ENCODE data around the gene CBX1. TPM values are rescaled to one million over a fixed set of nuclear protein-coding genes. Genes with fewer than 3 reads are reported as not detected.

The CBX1 gene
- total and polyA plus RNA-seq, 2 experiments from 2014 or later, result 127 to 223 TPM

GRCh38 chr17:48052956-48053757, 48.1 kb downstream of the CBX1 start (continued):
- TF ChIP-seq POLR2AphosphoS5 (IDR thresholded peaks at IDR 0.05; ENCODE audit: low read depth), result no peak
- no peak for TF ChIP-seq ZNF114 (CRISPR knock-in tag; IDR thresholded peaks at IDR 0.05)

- Histone ChIP-seq H3K4me2 (peak overlapping the region; percentile 94), H3K27ac (ENCODE audit: low read depth) (peak overlapping the region; percentile 93; the same call in 1 of the 2 replicates), H3K4me3 (peak overlapping the region; percentile 99), H3K4me1 (ENCODE audit: insufficient read depth) (peaks cover 58% of the 10 kb centered on the region), H3K9me2 (ENCODE audit: insufficient read depth) (no peaks in the 10 kb centered on the region), H3K36me3 (ENCODE audit: insufficient read depth) (peaks cover 17% of the 10 kb centered on the region), H2AFZ (no peak overlapping the region), H3F3A (replicated peaks; ENCODE audit: low read depth) (peaks cover 30% of the 10 kb centered on the region; the same call in 1 of the 2 replicates), H3K79me2 (replicated peaks; ENCODE audit: insufficient read depth) (peaks cover 74% of the 10 kb centered on the region), H4K20me1 (replicated peaks; ENCODE audit: insufficient read depth) (peaks cover 23% of the 10 kb centered on the region; the same call in 1 of the 2 replicates), H3K27me3 (ENCODE audit: insufficient read depth) (no peaks in the 10 kb centered on the region)
- Mint-ChIP-seq H3K36me3 (ENCODE audit: low read depth) (peaks cover 56% of the 10 kb centered on the region), H3K4me1 (peaks cover 64% of the 10 kb centered on the region), H3K9me3 (no peaks in the 10 kb centered on the region), H3K4me3 (peak overlapping the region; percentile 98), H3K27me3 (ENCODE audit: insufficient read depth, low read depth, poor library complexity) (peaks cover 34% of the 10 kb centered on the region), H3K27ac (peak overlapping the region; percentile 88)
- ATAC-seq, result no peak
- peak; percentile 43 for DNase-seq (ENCODE audit: low spot score)
- TF ChIP-seq CREB1 (CRISPR knock-in tag; IDR thresholded peaks at IDR 0.05; ENCODE audit: low read depth) (no peak), EZH2phosphoT487 (IDR thresholded peaks at IDR 0.05; ENCODE audit: unreplicated experiment) (no peak), REST (IDR thresholded peaks at IDR 0.05; ENCODE audit: unreplicated experiment) (no peak), EZH2 (IDR thresholded peaks at IDR 0.05; ENCODE audit: low read depth, unreplicated experiment) (no peak), ZNF331 (CRISPR knock-in tag; IDR thresholded peaks at IDR 0.05; ENCODE audit: low read depth) (no peak), STAT1 (IDR thresholded peaks at IDR 0.05; ENCODE audit: unreplicated experiment) (no peak), NANOG (IDR thresholded peaks at IDR 0.05; ENCODE audit: borderline replicate concordance) (no peak), ZNF462 (CRISPR knock-in tag; IDR thresholded peaks at IDR 0.05) (no peak), POLR2AphosphoS5 (IDR thresholded peaks at IDR 0.05; ENCODE audit: low read depth) (no peak)
These were observed 49.4 kb downstream of the CBX1 start for GRCh38 chr17:48051706-48052486.

All from GM23338 (cell line).